ENCODE results near the gene ZNF700.
A peak's percentile ranks its signal among the peaks of the same experiment; 100 is the strongest.
"Not testable (repeated sequence)": the region's sequence is repeated elsewhere in the genome, so short reads cannot be mapped to it uniquely, and the experiment has no call there.

Gene ZNF700

DNA sequence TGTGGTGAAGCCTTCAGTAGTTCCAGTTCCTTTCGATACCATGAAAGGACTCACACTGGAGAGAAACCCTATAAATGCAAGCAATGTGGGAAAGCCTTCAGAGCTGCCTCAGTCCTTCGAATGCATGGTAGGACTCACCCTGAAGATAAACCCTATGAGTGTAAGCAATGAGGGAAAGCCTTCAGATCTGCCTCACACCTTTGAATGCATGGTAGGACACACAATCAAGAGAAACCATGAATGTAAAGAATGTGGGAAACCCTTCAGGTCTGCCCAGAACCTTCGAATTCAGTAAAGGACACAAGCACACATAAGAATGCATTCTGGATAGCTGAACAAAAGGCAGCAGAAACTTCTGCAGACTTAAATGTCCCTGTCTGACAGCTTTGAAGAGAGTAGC is 19.0 kb upstream of the ZNF700 start:
- Histone ChIP-seq H3K4me3 (ENCODE audit: low read depth in 1 of 2, low read length in 2 of 2) (peak overlapping the region in 1 of 2 donors; percentile 60), H3K27me3 (ENCODE audit: control insufficient read depth in 1 of 2, insufficient read depth in 2 of 2, low read length in 2 of 2) (no peaks in the 10 kb centered on the region), H3K9ac (ENCODE audit: low read length) (no peak overlapping the region), H3K27ac (ENCODE audit: low read depth, low read length) (no peak overlapping the region), H3K36me3 (ENCODE audit: insufficient read depth, low read length) (peaks cover 17% of the 10 kb centered on the region), H3K4me1 (ENCODE audit: insufficient read depth, low read length) (no peaks in the 10 kb centered on the region), H3K9me3 (ENCODE audit: low read length) (peaks cover 20% of the 10 kb centered on the region)

GRCh38 chr19:11911937-11912336 is 13.0 kb upstream of the ZNF700 start:
- H3K27me3 ChIP-seq (ENCODE audit: control insufficient read depth in 1 of 2, insufficient read depth in 2 of 2, low read length in 2 of 2); H3K4me1 ChIP-seq (ENCODE audit: insufficient read depth, low read length); H3K9me3 ChIP-seq (ENCODE audit: low read length); H3K4me3 ChIP-seq (ENCODE audit: low read depth in 1 of 2, low read length in 2 of 2); H3K9ac ChIP-seq (ENCODE audit: low read length); H3K27ac ChIP-seq (ENCODE audit: low read depth, low read length); H3K36me3 ChIP-seq (ENCODE audit: insufficient read depth, low read length): not testable (repeated sequence)

DNA sequence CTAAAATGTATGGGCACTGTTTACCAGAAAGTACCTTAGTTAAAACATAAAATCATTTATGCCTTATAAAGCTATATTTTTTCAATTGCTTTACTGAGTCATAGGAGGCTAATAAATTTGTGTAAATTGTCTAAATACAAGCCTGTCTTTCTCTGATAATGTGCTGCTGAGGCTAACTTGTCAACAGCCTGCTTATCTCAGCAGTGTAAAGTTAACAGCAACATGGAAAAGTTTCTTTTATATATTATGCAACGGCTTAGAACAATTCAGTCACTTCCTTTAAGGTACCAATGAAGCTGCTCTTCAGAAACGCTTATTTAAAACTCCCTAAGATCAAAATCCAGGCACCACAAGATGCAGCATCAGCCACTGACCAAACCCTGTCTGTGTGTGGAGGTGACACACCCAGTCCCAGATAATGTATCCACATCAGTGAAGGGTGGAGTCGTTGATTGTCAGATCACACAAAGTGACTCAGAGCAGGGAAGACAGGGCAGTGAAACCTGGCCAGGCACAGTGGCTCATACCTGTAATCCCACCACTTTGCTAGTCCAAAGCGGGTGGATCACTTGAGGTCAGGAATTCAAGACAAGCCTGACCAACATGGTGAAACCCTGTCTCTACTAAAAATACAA is 10.4 kb upstream of the ZNF700 start:
- not testable (repeated sequence) for H3K9me3 ChIP-seq (ENCODE audit: low read length); H3K9ac ChIP-seq (ENCODE audit: low read length); H3K27ac ChIP-seq (ENCODE audit: low read depth, low read length); H3K27me3 ChIP-seq (ENCODE audit: control insufficient read depth in 1 of 2, insufficient read depth in 2 of 2, low read length in 2 of 2); H3K4me3 ChIP-seq (ENCODE audit: low read depth in 1 of 2, low read length in 2 of 2); H3K4me1 ChIP-seq (ENCODE audit: insufficient read depth, low read length); H3K36me3 ChIP-seq (ENCODE audit: insufficient read depth, low read length)

GRCh38 chr19:11921852-11922495 is 2.9 kb upstream of the ZNF700 start:
- Histone ChIP-seq H3K9ac (ENCODE audit: low read length) (no peak overlapping the region), H3K27ac (ENCODE audit: low read depth, low read length) (no peak overlapping the region), H3K36me3 (ENCODE audit: insufficient read depth, low read length) (no peaks in the 10 kb centered on the region), H3K9me3 (ENCODE audit: low read length) (no peaks in the 10 kb centered on the region), H3K4me3 (ENCODE audit: low read depth in 1 of 2, low read length in 2 of 2) (no peak overlapping the region), H3K4me1 (ENCODE audit: insufficient read depth, low read length) (peaks cover 15% of the 10 kb centered on the region), H3K27me3 (ENCODE audit: control insufficient read depth in 1 of 2, insufficient read depth in 2 of 2, low read length in 2 of 2) (no peaks in the 10 kb centered on the region)

- not testable (repeated sequence) for H3K9me3 ChIP-seq (ENCODE audit: low read length); H3K27me3 ChIP-seq (ENCODE audit: control insufficient read depth in 1 of 2, insufficient read depth in 2 of 2, low read length in 2 of 2); H3K36me3 ChIP-seq (ENCODE audit: insufficient read depth, low read length)
- peak overlapping the region; percentile 33 to 88 for H3K4me3 ChIP-seq (ENCODE audit: low read depth in 1 of 2, low read length in 2 of 2)
- H3K4me1 ChIP-seq (ENCODE audit: insufficient read depth, low read length), result peaks cover 15% of the 10 kb centered on the region
- H3K27ac ChIP-seq (ENCODE audit: low read depth, low read length), result peak overlapping the region; percentile 93
- peak overlapping the region; percentile 78 for H3K9ac ChIP-seq (ENCODE audit: low read length)
Observed at GRCh38 chr19:11925651-11926187, 812 bp downstream of the ZNF700 start.

- H3K36me3 ChIP-seq (ENCODE audit: insufficient read depth, low read length), result no peaks in the 10 kb centered on the region
- H3K27me3 ChIP-seq (ENCODE audit: control insufficient read depth in 1 of 2, insufficient read depth in 2 of 2, low read length in 2 of 2), result no peaks in the 10 kb centered on the region
- H3K4me1 ChIP-seq (ENCODE audit: insufficient read depth, low read length), result peaks cover 15% of the 10 kb centered on the region
- H3K9me3 ChIP-seq (ENCODE audit: low read length), result no peaks in the 10 kb centered on the region
- no peak overlapping the region for H3K9ac ChIP-seq (ENCODE audit: low read length)
- H3K4me3 ChIP-seq (ENCODE audit: low read depth in 1 of 2, low read length in 2 of 2), result no peak overlapping the region
- no peak overlapping the region for H3K27ac ChIP-seq (ENCODE audit: low read depth, low read length)
Observed at GRCh38 chr19:11927227-11927626, 2.3 kb downstream of the ZNF700 start.

DNA sequence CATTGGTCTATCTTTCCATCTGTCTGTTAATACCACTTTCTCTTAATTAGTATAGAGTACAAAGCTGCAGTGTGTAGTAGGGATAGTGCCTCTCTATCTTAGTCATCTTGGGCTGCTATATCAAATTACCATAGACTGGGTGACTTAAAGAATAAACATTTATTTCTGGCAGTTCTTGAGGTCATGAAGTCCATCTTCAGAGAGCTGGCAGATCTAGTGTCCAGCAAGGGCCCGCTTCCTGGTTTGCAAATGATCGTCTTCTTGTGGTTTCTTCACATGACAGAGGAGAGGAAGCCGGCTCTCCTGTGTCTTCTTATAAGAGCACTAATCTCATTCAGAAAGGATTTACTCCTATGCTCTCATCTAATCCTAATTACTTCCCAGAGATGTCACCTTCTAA is 6.1 kb downstream of the ZNF700 start:
- Histone ChIP-seq H3K27me3 (ENCODE audit: control insufficient read depth in 1 of 2, insufficient read depth in 2 of 2, low read length in 2 of 2) (no peaks in the 10 kb centered on the region), H3K36me3 (ENCODE audit: insufficient read depth, low read length) (no peaks in the 10 kb centered on the region), H3K27ac (ENCODE audit: low read depth, low read length) (no peak overlapping the region), H3K4me1 (ENCODE audit: insufficient read depth, low read length) (peaks cover 9% of the 10 kb centered on the region), H3K9me3 (ENCODE audit: low read length) (no peaks in the 10 kb centered on the region), H3K9ac (ENCODE audit: low read length) (no peak overlapping the region), H3K4me3 (ENCODE audit: low read depth in 1 of 2, low read length in 2 of 2) (no peak overlapping the region)

DNA sequence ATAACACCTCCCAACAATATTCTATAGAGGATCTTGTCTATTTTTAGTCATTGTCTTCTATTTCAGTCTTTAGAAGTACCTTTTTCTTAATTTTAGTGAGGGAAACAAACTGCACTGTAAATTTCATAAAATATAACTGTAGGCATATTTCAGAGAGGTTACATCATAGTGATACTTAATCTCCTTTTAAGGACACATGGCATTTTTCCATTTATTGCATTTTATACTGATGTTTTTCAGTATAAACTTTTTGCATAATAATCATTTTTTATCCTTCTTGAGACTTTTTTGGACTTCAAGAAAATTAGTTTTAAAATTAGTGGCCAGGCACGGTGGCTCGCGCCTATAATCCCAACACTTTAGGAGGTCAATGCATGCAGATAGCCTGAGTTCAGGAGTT is 6.6 kb downstream of the ZNF700 start:
- H3K9me3 ChIP-seq (ENCODE audit: low read length), result no peaks in the 10 kb centered on the region

GRCh38 chr19:11935829-11936228 is 10.9 kb downstream of the ZNF700 start:
- H3K9ac ChIP-seq (ENCODE audit: low read length); H3K4me3 ChIP-seq (ENCODE audit: low read depth in 1 of 2, low read length in 2 of 2); H3K4me1 ChIP-seq (ENCODE audit: insufficient read depth, low read length); H3K27ac ChIP-seq (ENCODE audit: low read depth, low read length); H3K27me3 ChIP-seq (ENCODE audit: control insufficient read depth in 1 of 2, insufficient read depth in 2 of 2, low read length in 2 of 2); H3K36me3 ChIP-seq (ENCODE audit: insufficient read depth, low read length); H3K9me3 ChIP-seq (ENCODE audit: low read length): not testable (repeated sequence)

More for the DNA sequence above, 6.6 kb downstream of the ZNF700 start:
- Histone ChIP-seq H3K9ac (ENCODE audit: low read length) (no peak overlapping the region), H3K27ac (ENCODE audit: low read depth, low read length) (no peak overlapping the region), H3K36me3 (ENCODE audit: insufficient read depth, low read length) (no peaks in the 10 kb centered on the region), H3K27me3 (ENCODE audit: control insufficient read depth in 1 of 2, insufficient read depth in 2 of 2, low read length in 2 of 2) (no peaks in the 10 kb centered on the region), H3K4me1 (ENCODE audit: insufficient read depth, low read length) (peaks cover 5% of the 10 kb centered on the region), H3K4me3 (ENCODE audit: low read depth in 1 of 2, low read length in 2 of 2) (no peak overlapping the region)

GRCh38 chr19:11938383-11938782 is 13.5 kb downstream of the ZNF700 start:
- H3K4me3 ChIP-seq (ENCODE audit: low read depth in 1 of 2, low read length in 2 of 2); H3K4me1 ChIP-seq (ENCODE audit: insufficient read depth, low read length); H3K27me3 ChIP-seq (ENCODE audit: control insufficient read depth in 1 of 2, insufficient read depth in 2 of 2, low read length in 2 of 2); H3K36me3 ChIP-seq (ENCODE audit: insufficient read depth, low read length); H3K9ac ChIP-seq (ENCODE audit: low read length); H3K27ac ChIP-seq (ENCODE audit: low read depth, low read length): not testable (repeated sequence)
- peaks cover 17% of the 10 kb centered on the region for H3K9me3 ChIP-seq (ENCODE audit: low read length)

DNA sequence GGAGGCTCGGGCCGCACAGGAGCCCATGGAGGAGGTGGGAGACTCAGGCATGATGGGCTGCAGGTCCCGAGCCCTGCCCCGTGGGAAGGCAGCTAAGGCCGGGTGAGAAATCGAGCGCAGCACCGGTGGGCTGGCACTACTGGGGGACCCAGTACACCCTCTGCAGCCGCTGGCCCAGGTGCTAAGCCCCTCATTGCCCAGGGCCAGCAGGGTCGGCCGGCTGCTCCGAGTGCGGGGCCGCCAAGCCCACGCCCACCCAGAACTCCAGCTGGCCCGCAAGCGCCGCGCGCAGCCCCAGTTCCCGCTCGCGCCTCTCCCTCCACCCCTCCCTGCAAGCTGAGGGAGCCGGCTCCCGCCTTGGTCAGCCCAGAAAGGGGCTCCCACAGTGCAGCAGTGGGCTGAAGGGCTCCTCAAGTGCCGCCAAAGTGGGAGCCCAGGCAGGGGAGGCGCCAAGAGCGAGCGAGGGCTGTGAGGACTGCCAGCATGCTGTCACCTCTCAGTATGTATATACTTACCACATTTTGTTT is 16.5 kb downstream of the ZNF700 start:
- not testable (repeated sequence) for H3K9ac ChIP-seq (ENCODE audit: low read length); H3K4me1 ChIP-seq (ENCODE audit: insufficient read depth, low read length); H3K27me3 ChIP-seq (ENCODE audit: control insufficient read depth in 1 of 2, insufficient read depth in 2 of 2, low read length in 2 of 2); H3K36me3 ChIP-seq (ENCODE audit: insufficient read depth, low read length); H3K4me3 ChIP-seq (ENCODE audit: low read depth in 1 of 2, low read length in 2 of 2); H3K27ac ChIP-seq (ENCODE audit: low read depth, low read length)
- peaks cover 31% of the 10 kb centered on the region for H3K9me3 ChIP-seq (ENCODE audit: low read length)
